HG03432 (cell line): ENCODE results near the gene TLX1.

ENCODE experiments used
- ATAC-seq: cut with Tn5 transposase; IDR thresholded peaks from one replicate; pipeline ENCODE4 v1.9.1; 2021; ENCODE audit warnings: mild to moderate bottlenecking, moderate library complexity; ENCODE audit not compliant: unreplicated experiment

TLX1 gene

DNA sequence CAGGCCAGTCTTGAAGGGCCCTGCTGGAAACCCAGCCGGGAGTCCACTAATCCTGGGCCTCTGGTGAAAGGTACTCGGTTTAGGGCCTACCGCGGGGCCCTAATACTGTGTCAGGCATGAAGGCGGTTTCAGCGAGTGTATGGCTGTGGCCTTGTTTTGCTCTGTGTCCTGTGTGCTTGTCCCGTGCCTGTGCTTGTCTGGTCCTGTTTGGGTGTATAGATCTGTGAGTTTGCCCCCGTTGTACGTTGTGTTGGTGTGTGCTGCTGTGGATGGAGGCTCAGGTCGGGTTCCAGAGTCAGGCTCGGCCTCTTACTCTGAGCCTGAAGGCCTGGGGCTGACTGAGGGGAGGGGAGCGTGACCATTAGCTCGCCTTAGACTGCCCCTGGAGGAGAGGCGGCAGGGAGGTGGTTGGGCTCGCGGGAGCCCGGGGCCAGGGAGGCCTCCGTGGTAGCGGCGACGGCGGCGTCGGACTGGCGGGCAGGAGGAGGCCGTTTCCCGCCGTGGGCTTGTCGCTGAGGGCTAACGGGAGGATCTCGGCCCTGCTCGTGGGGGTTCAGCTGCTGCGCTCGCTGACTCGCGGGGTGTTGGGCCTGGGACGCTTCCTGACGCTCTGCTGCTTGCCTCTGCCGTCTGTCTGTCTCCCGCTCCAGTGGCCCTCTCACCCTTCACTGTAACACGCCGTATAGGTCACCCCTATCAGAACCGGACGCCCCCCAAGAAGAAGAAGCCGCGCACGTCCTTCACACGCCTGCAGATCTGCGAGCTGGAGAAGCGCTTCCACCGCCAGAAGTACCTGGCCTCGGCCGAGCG is 2.6 kb downstream of the TLX1 start:
- ATAC-seq: no peak

GRCh38 chr10:101134299-101135127 is 3.4 kb downstream of the TLX1 start:
- no peak for ATAC-seq

- no peak for ATAC-seq
These were observed 4.3 kb downstream of the TLX1 start for GRCh38 chr10:101135141-101136006.

- no peak for ATAC-seq
These were observed 5.1 kb downstream of the TLX1 start for GRCh38 chr10:101136007-101136707.

GRCh38 chr10:101136708-101137121 is 5.6 kb downstream of the TLX1 start:
- no peak for ATAC-seq

DNA sequence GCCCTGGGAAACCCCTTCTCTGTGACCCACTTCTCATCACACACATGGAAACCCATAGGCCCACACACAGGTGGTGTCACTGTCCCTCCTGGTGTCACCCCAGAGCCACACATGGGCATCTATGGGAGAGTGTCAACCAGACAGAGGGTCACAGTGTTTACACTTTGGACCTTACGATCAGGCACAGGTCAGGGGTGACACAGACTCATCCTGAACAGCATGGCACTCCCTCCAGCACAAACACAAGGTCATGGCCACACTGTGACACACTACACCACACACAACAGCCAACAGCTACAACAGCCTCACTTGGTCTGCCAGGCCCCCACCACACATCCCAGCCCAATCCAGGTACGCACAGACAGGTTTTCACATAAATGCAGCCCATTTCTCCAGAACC is 6.2 kb downstream of the TLX1 start:
- ATAC-seq: no peak

DNA sequence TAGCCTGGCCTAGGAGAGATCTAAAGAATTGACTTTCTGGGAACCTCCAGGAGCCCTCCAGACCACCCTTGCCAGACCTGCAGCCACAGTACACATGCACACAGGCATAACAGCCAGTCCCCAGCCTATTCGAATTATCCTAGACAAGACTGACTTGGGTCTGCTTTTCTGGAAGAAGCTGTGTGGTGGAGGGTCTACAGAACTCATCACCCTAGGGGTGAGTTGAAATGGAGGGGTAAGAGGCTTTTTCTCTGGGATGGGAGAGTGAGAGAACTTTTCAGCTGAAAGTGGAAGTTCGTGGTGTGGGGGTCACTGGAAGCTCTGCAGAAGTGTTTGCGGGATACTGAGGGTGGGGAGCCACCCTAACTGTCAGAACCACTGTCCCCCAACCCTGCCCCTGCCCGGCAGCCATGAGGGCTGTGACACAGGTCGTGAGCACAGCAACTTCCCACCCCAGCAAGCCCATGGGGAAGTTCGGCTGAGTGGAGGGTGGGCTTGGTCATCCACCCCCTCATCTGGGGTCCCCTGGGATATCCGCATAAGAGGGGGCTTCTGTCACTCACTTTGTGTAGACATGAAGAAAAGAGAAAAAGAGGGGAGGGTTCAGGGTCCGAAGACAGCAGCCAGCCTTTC is 7.8 kb downstream of the TLX1 start:
- no peak for ATAC-seq

DNA sequence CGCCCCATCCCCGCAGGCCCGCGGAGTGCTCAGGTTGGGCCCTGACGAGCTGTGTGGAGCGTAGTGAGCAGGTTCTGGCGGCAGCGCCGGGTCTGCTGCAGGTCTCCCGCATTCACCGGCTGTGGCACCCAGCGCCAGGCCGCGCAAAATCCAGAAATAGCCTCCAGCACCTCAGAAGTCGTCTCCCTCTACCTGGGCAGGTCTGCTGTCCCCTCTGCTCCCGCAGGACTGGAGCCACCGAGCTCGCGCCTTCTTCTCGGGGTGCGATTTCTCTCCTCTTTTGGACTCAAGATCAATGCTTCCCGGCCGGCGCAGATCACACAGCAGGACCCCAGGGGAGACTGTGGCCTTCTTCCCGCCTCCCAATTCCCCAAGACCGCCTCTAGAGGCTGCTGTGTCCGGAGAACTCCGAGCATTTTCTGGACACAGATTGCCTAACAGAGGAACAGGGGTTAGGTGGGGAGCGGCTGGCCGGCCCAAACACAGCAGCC is 8.4 kb downstream of the TLX1 start:
- no peak for ATAC-seq

DNA sequence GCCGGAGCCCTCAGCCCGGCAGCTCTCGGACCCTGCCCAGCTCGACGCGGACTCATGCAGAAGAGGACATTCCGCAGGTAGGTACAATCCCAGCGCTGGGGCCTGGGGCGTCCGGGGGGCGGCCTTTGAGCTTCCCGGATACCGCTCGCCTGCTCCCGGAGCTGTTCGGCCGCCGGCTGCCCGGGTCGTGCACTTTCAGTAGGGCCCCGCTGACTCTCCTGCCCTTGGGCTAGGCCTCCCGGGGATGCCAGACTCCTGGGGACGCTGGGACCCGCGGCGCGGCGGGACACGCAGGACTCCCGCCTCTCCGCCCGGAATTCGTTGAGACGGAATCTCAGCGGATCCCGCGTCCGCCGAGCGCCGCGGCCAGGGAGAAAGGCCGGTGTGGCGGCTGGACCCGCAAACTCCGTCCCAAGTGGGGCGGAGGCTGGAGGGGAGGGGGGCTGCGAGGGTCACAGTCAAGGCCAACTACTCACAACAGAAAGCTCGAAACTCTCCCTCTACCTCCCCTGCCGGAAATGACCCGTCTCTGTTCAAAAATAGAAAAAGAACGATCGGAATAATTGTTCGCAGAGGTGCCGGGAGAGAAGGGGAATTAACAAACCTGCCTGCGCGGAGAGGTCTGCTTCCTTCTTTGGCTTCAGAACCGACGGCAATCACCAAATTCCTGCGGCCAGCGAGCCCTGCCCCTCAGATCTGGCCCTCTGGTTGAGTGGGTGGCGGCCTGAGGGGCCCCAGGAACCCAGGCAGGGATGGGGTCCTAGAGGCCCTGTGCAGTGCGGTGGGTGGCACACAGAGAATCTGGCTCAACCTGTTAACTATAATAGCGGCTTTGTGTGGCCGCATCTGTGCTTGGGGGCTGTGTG is 9.2 kb downstream of the TLX1 start:
- ATAC-seq: no peak

DNA sequence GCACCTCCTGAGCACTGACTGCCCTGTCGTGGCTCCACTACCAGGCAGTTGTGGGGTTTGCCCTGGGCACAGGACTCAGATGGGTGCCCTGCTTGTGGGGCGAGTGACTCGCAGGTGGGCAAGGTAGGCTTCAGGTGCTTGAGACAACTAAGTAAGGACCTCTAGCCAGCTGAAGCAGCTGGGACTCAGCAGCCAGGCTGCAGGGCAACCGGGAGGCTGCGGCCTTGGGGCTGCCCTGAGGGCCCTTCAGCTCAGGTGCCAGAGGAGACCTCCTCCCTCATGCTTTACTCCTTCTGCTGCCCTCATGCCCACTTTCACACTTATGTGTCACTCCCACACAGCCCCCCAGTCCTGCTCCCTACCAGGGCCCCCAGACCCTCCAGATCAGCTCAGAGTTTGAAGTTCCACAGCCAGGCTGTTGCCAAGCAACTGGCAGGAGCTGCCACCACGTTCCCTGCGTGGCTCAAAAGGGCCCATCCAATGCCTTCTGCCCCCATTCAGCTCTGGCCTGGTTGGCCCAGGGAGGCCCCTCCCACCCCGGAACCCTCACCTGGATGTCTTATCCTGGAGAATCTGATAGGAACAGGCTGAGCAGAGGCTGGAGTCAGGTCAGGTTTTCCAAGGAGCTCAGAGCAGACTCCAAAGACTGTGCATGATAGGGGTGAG is 10.0 kb downstream of the TLX1 start:
- ATAC-seq: no peak

GRCh38 chr10:101141616-101142532 is 10.8 kb downstream of the TLX1 start:
- no peak for ATAC-seq

DNA sequence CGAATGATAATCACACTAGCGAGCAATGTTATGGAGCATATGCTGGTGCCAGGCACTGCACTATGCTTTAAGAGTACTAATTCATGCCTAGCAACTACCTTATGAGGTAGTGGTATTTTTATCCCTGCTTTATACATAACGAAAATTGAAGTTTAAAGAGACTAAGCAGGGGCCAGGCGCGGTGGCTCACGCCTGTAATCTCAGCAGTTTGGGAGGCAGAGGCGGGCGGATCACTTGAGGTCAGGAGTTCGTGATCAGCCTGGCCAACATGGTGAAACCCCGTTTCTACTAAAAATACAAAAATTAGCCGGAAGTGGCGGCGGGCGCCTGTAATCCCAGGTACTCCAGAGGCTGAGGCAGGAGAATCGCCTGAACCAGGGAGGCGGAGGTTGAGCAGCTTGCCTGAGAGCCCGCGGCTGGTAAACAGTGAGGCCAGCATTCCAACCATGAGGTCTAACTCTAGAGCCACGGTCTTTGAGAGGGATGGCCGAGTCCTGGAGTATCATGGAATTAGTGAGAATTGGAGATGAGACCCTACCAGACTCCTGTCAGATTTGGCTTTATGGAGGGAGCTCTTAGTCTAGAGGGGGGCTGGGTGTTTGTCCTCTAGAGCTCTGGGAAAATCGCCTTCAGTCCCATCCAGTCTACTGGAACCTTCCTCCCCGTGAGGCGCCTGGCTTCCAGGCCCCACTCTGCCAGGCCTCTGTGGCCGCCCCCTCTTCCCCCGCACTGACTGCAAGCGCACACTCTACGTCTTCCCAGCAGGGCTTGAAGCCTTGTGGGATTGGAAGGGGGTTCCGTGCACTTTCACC is 11.6 kb downstream of the TLX1 start:
- no peak for ATAC-seq

DNA sequence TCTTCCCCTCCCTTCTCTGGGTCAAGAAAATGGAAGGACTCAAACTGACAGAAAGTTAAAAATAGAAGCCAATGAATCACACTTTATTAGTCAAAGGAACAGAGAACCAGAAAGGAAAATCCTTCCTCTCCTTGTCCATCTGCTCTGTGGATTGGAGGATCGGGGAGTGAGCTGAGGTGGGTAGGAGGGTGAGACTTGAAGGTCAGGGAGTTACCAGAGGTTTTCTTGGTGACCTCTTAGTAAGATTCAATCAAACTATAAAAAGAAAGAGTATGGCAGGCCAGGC is 12.2 kb downstream of the TLX1 start:
- no peak for ATAC-seq

- no peak for ATAC-seq
These were observed 13.0 kb downstream of the TLX1 start for GRCh38 chr10:101144053-101144452.

DNA sequence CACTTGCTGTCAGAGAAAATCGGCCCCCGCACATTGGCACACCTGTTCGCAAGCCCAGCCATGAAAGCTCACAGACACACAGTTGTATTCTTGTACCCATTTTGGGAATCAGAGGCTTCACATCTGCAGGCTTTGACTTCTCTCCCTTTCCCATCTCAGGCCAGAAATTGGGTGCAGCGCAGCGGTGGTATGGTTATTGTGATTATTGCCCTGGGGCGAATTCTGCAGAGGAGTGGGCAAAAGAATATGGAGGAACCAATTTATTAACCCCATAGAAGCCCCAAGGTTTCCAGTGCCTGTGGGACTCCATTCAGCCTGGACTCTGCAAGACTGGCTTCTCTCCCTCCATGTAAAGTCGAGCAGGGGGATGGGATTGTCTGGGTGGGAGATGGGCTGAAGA is 14.0 kb downstream of the TLX1 start:
- ATAC-seq: no peak

GRCh38 chr10:101145750-101146391 is 14.8 kb downstream of the TLX1 start:
- ATAC-seq: no peak
